Suprapubic skin (tissue), 4 donors: Measurements from ENCODE around the gene RNF19B. TPM values are rescaled to one million over a fixed set of nuclear protein-coding genes. Genes with fewer than 3 reads are reported as not detected.

ENCODE experiments used
- DNase-seq, 2 donors: peaks; one replicate each; pipeline ENCODE4 v3.0.0-alpha.2; 2019; ENCODE audit warnings: low spot score in 2 of 2
- H3K27ac ChIP-seq: fragments of 200-600 bp; sonication (generic); one replicate; pipeline ENCODE4 v1.5.1; 2019
- H3K27me3 ChIP-seq: fragments of 200-600 bp; sonication (generic); one replicate; pipeline ENCODE4 v1.5.1; 2019
- H3K36me3 ChIP-seq: fragments of 200-600 bp; sonication (generic); one replicate; pipeline ENCODE4 v1.5.1; 2019
- H3K4me1 ChIP-seq: fragments of 200-600 bp; sonication (generic); one replicate; pipeline ENCODE4 v1.5.1; 2019
- H3K4me3 ChIP-seq: fragments of 200-600 bp; sonication (generic); one replicate; pipeline ENCODE4 v1.5.1; 2019; ENCODE audit warnings: mild to moderate bottlenecking
- H3K9me3 ChIP-seq: fragments of 200-600 bp; sonication (generic); one replicate; pipeline ENCODE4 v1.5.1; 2019
- EP300 ChIP-seq: sonication (generic); formaldehyde crosslinking; IDR thresholded peaks from one replicate; pipeline ENCODE4 v1.6.1; 2017; ENCODE audit warnings: antibody characterized with exemption
- POLR2A ChIP-seq, 2 donors: fragments of 450-650 bp; IDR thresholded peaks; one replicate each; pipeline ENCODE4 v1.6.1; 2017; ENCODE audit warnings: antibody characterized with exemption in 2 of 2, mild to moderate bottlenecking in 2 of 2, moderate library complexity in 2 of 2
- POLR2AphosphoS5 ChIP-seq, 3 donors: sonication (generic); formaldehyde crosslinking; IDR thresholded peaks; one replicate each; pipeline ENCODE4 v1.6.1; 2017; ENCODE audit warnings: antibody characterized with exemption in 3 of 3
- WGBS: methylation state at CpG from one replicate; pipeline ENCODE4 v1.1.5; 2018; 5-methylcytosine and 5-hydroxymethylcytosine counted together
- total RNA-seq, 4 donors: library from RNA; depleted of rRNA; stranded (reverse); fragments of >200 nt; gene quantifications; one replicate each; pipeline ENCODE4 v1.1.0, GENCODE V29; 2016
- TF ChIP-seq, protein P1 (sequence below), 2 donors: fragments of 200-600 bp in 1 of 2; fragments of 450-650 bp in 1 of 2; sonication (generic) in 1 of 2; IDR thresholded peaks; one replicate each; pipeline ENCODE4 v1.5.1; 2016 to 2019; ENCODE audit warnings: antibody characterized with exemption in 2 of 2, mild to moderate bottlenecking in 1 of 2, moderate library complexity in 1 of 2

The RNF19B gene
- total RNA-seq, 4 donors from 2014 or later, result 33.1 to 55.5 (median 43.0) TPM

GRCh38 chr1:32947669-32948389, 16.8 kb downstream of the RNF19B start:
- peak overlapping the region; percentile 40 for H3K27ac ChIP-seq
- no peak for DNase-seq
- H3K9me3 ChIP-seq, result no peaks in the 10 kb centered on the region
- no peaks in the 10 kb centered on the region for H3K27me3 ChIP-seq
- WGBS, result 79% methylated on average over 6 of the region's 6 CpGs
- no peak for TF ChIP-seq POLR2A (IDR thresholded peaks at IDR 0.05)
- no peak for TF ChIP-seq EP300
- no peak for TF ChIP-seq POLR2AphosphoS5 (IDR thresholded peaks at IDR 0.05)
- TF ChIP-seq, protein P1, sequence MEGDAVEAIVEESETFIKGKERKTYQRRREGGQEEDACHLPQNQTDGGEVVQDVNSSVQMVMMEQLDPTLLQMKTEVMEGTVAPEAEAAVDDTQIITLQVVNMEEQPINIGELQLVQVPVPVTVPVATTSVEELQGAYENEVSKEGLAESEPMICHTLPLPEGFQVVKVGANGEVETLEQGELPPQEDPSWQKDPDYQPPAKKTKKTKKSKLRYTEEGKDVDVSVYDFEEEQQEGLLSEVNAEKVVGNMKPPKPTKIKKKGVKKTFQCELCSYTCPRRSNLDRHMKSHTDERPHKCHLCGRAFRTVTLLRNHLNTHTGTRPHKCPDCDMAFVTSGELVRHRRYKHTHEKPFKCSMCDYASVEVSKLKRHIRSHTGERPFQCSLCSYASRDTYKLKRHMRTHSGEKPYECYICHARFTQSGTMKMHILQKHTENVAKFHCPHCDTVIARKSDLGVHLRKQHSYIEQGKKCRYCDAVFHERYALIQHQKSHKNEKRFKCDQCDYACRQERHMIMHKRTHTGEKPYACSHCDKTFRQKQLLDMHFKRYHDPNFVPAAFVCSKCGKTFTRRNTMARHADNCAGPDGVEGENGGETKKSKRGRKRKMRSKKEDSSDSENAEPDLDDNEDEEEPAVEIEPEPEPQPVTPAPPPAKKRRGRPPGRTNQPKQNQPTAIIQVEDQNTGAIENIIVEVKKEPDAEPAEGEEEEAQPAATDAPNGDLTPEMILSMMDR (IDR thresholded peaks at IDR 0.05), result no peak
- H3K4me1 ChIP-seq, result peaks cover 19% of the 10 kb centered on the region
- no peak overlapping the region for H3K4me3 ChIP-seq
- H3K36me3 ChIP-seq, result peaks cover 59% of the 10 kb centered on the region

- Histone ChIP-seq H3K36me3 (peaks cover 70% of the 10 kb centered on the region), H3K27ac (no peak overlapping the region), H3K4me1 (peaks cover 19% of the 10 kb centered on the region), H3K9me3 (no peaks in the 10 kb centered on the region), H3K27me3 (no peaks in the 10 kb centered on the region), H3K4me3 (no peak overlapping the region)
- no peak for DNase-seq
- TF ChIP-seq, protein P1 (IDR thresholded peaks at IDR 0.05), result no peak
- TF ChIP-seq POLR2A (IDR thresholded peaks at IDR 0.05) (no peak), EP300 (no peak), POLR2AphosphoS5 (IDR thresholded peaks at IDR 0.05) (no peak)
- WGBS, result 69% methylated on average over 2 of the region's 2 CpGs
Observed at GRCh38 chr1:32946413-32946812, 18.2 kb downstream of the RNF19B start.

- Histone ChIP-seq H3K27me3 (no peaks in the 10 kb centered on the region), H3K4me3 (no peak overlapping the region), H3K36me3 (peaks cover 83% of the 10 kb centered on the region), H3K9me3 (no peaks in the 10 kb centered on the region), H3K4me1 (peaks cover 26% of the 10 kb centered on the region), H3K27ac (no peak overlapping the region)
- TF ChIP-seq, protein P1 (IDR thresholded peaks at IDR 0.05), result no peak
- TF ChIP-seq POLR2A (IDR thresholded peaks at IDR 0.05) (no peak), EP300 (no peak), POLR2AphosphoS5 (IDR thresholded peaks at IDR 0.05) (no peak)
- DNase-seq, result no peak
Observed at GRCh38 chr1:32944180-32944579, 20.4 kb downstream of the RNF19B start.

DNA sequence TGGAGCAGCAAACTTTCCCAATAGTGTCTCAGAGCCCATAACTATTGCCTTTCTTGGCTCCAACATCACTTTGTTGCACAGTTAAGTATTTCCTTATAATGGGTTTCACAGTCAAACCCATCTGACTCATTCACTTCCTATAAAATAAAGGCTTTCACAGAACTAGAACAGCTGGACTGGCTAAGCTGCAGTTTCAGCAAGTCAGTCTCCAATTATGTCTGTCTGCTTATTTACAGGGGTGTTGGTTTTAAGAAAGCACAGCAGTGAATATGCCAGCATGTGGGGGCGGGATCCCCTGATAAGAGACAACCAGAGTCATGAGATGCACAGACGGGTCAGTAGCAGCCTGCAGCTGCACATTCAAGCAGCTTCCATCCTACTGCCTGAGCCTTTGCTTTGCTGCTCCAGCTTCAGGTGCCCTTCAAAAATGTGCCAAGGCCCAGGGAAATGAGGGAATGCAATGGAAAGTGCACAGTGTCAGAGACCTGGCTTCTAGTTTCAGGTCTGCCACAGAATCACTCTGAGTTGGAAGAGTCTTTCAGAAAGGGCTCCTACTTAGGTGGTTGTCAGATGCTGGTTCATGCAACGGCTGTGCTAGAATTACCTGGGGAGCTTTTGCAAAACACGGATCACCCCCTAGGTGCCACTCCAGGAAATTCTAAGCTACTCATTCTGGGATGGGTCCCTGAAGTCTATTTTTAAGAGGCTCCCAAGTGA, 24.8 kb downstream of the RNF19B start:
- peaks cover 21% of the 10 kb centered on the region for H3K4me1 ChIP-seq
- WGBS, result 52% methylated on average over 4 of the region's 4 CpGs
- no peaks in the 10 kb centered on the region for H3K9me3 ChIP-seq
- no peak overlapping the region for H3K4me3 ChIP-seq
- DNase-seq, result no peak
- H3K36me3 ChIP-seq, result peaks cover 83% of the 10 kb centered on the region
- H3K27me3 ChIP-seq, result no peaks in the 10 kb centered on the region
- no peak for TF ChIP-seq POLR2AphosphoS5 (IDR thresholded peaks at IDR 0.05)
- TF ChIP-seq, protein P1 (IDR thresholded peaks at IDR 0.05), result no peak
- peak overlapping the region; percentile 5 for H3K27ac ChIP-seq

DNA sequence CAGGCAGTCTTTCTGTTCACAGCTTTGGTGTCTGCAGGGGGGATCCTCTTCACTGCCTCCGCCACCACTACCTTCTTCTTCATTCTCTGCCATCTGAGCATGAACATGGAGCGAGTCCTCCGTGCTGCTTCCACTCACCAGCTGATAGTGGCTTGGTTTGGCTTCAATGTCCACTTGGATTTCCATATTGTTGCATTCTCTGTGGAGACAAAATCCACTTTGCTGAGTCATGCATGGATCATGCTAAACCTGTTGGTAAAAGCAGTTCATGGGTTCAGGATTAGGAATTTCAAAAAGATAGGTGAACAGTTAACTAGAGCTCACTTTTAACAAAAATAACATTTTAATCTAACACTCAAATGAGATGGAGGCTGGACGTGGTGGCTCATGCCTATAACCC, 27.5 kb downstream of the RNF19B start:
- H3K4me1 ChIP-seq, result peaks cover 33% of the 10 kb centered on the region
- H3K4me3 ChIP-seq, result no peak overlapping the region
- 90% methylated on average over 4 of the region's 4 CpGs for WGBS
- H3K36me3 ChIP-seq, result peaks cover 65% of the 10 kb centered on the region
- no peaks in the 10 kb centered on the region for H3K27me3 ChIP-seq
- no peak for DNase-seq
- no peak overlapping the region for H3K27ac ChIP-seq
- H3K9me3 ChIP-seq, result no peaks in the 10 kb centered on the region
- no peak for TF ChIP-seq POLR2AphosphoS5 (IDR thresholded peaks at IDR 0.05)
- TF ChIP-seq POLR2A (IDR thresholded peaks at IDR 0.05), result no peak
